ENCODE results near the gene AKAP7. TPM values are rescaled to one million over a fixed set of nuclear protein-coding genes. Genes with fewer than 3 reads are reported as not detected.
"Not testable (repeated sequence)": the region's sequence is repeated elsewhere in the genome, so short reads cannot be mapped to it uniquely, and the experiment has no call there.

AKAP7 gene
- total RNA-seq, 1 donor from 2014 or later: 4.1 TPM

DNA sequence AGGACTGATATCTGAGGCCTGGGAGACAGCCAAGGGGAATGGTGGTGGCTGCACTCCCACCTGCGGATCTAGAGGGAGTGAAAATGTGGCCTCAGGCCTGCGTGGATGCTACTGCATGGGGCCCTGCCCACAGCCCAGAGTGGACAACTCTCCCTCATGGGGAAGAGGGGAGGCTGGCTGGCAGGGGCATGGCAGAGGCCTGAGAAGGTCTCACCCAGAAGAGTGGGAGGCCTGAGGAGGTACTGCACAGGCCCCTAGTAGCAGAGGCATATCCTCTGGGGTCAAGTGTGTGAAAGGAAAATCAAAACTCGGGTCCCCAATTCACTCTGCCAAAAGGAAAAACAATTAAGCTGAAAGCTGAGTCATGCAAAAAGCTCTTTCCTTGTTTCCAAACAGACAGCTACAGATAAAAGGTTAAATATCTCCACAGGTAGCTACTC is 158.2 kb downstream of the AKAP7 start:
- H3K4me3 Mint-ChIP-seq: no peak overlapping the region
- no peaks in the 10 kb centered on the region for H3K9me3 Mint-ChIP-seq
- TF ChIP-seq, protein P1, sequence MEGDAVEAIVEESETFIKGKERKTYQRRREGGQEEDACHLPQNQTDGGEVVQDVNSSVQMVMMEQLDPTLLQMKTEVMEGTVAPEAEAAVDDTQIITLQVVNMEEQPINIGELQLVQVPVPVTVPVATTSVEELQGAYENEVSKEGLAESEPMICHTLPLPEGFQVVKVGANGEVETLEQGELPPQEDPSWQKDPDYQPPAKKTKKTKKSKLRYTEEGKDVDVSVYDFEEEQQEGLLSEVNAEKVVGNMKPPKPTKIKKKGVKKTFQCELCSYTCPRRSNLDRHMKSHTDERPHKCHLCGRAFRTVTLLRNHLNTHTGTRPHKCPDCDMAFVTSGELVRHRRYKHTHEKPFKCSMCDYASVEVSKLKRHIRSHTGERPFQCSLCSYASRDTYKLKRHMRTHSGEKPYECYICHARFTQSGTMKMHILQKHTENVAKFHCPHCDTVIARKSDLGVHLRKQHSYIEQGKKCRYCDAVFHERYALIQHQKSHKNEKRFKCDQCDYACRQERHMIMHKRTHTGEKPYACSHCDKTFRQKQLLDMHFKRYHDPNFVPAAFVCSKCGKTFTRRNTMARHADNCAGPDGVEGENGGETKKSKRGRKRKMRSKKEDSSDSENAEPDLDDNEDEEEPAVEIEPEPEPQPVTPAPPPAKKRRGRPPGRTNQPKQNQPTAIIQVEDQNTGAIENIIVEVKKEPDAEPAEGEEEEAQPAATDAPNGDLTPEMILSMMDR (IDR thresholded peaks at IDR 0.05): no peak
- intact Hi-C loops (cut with micrococcal nuclease): no loop called here
- ChIA-PET POLR2A (no interaction called here), CTCF (no interaction called here)
- no peaks in the 10 kb centered on the region for H3K36me3 Mint-ChIP-seq (ENCODE audit: low read depth)
- no peak overlapping the region for H3K27ac Mint-ChIP-seq
- H3K4me1 Mint-ChIP-seq: peaks cover 9% of the 10 kb centered on the region
- DNase-seq: no peak
- H3K27me3 Mint-ChIP-seq: no peaks in the 10 kb centered on the region
- ATAC-seq (ENCODE audit: low read depth): no peak

DNA sequence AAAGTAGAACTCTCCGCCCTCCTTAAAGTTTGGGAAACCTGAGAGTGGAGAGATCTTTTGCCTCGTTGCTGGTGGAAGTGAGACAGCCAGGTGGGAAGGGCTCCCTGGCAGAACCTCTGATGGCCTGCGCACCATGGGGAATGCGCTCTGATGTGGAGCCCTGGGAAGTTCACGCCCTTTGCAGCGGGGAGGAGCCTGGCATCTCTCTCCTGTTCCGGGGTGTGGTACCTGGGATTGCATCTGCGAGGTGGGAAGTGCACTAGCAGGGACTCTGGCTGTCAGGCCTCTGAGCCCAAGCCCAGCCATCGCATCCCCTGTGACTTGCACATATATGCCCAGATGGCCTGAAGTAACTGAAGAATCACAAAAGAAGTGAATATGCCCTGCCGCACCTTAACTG is 159.8 kb downstream of the AKAP7 start:
- Mint-ChIP-seq H3K27me3 (no peaks in the 10 kb centered on the region), H3K4me3 (no peak overlapping the region), H3K9me3 (no peaks in the 10 kb centered on the region), H3K36me3 (ENCODE audit: low read depth) (no peaks in the 10 kb centered on the region), H3K27ac (no peak overlapping the region), H3K4me1 (peaks cover 9% of the 10 kb centered on the region)
- TF ChIP-seq, protein P1 (IDR thresholded peaks at IDR 0.05): no peak
- intact Hi-C loops (cut with micrococcal nuclease): no loop called here
- DNase-seq (no peak), ATAC-seq (ENCODE audit: low read depth) (no peak)
- ChIA-PET CTCF (no interaction called here), POLR2A (no interaction called here)

DNA sequence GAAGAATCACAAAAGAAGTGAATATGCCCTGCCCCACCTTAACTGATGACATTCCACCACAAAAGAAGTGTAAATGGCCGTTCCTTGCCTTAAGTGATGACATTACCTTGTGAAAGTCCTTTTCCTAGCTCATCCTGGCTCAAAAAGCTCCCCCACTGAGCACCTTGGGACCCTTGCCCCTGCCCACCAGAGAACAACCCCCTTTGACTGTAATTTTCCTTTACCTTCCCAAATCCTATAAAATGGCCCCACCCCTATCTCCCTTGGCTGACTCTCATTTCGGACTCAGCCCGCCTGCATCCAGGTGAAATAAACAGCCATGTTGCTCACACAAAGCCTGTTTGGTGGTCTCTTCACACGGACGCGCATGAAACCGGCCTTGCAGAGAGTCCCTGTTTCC is 165.6 kb downstream of the AKAP7 start:
- H3K36me3 Mint-ChIP-seq (ENCODE audit: low read depth); ATAC-seq (ENCODE audit: low read depth); H3K27me3 Mint-ChIP-seq; H3K9me3 Mint-ChIP-seq; H3K4me1 Mint-ChIP-seq; H3K27ac Mint-ChIP-seq; H3K4me3 Mint-ChIP-seq; CTCF ChIA-PET; DNase-seq; POLR2A ChIA-PET; intact Hi-C loops (cut with micrococcal nuclease): not testable (repeated sequence)

DNA sequence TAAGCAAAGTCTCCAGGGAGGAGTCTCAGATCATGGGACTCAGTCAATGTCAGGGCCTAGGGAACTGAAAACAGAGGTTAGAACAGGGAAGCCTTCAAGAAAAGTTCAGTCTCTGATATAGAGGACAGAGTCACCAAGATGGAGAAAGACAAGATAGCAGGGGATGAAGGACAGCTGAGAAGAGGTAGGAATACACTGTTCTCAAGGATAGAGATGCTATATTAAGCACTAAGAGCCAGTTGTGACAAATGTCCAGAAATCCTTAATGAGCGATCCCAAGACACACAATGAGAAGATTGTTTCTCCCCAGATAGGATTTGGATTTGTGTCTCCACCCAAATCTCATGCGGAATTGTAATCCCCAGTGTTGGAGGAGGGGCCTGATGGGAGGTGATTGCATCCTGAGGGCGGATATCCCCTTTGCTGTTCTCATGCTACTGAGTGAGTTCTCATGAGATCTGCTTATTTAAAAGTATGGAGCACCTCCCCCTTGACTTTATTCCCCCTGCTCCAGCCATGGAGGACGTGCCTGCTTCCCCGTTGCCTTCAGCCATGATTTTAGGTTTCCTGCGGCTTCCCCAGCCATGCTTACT is 168.2 kb downstream of the AKAP7 start:
- no peaks in the 10 kb centered on the region for H3K36me3 Mint-ChIP-seq (ENCODE audit: low read depth)
- POLR2A ChIA-PET: no interaction called here
- no peaks in the 10 kb centered on the region for H3K9me3 Mint-ChIP-seq
- DNase-seq (no peak), ATAC-seq (ENCODE audit: low read depth) (no peak)
- TF ChIP-seq, protein P1 (IDR thresholded peaks at IDR 0.05): no peak
- H3K4me3 Mint-ChIP-seq: no peak overlapping the region
- intact Hi-C loops (cut with micrococcal nuclease): no loop called here
- H3K4me1 Mint-ChIP-seq: peaks cover 3% of the 10 kb centered on the region
- H3K27me3 Mint-ChIP-seq: no peaks in the 10 kb centered on the region
- CTCF ChIA-PET: no interaction called here
- no peak overlapping the region for H3K27ac Mint-ChIP-seq

DNA sequence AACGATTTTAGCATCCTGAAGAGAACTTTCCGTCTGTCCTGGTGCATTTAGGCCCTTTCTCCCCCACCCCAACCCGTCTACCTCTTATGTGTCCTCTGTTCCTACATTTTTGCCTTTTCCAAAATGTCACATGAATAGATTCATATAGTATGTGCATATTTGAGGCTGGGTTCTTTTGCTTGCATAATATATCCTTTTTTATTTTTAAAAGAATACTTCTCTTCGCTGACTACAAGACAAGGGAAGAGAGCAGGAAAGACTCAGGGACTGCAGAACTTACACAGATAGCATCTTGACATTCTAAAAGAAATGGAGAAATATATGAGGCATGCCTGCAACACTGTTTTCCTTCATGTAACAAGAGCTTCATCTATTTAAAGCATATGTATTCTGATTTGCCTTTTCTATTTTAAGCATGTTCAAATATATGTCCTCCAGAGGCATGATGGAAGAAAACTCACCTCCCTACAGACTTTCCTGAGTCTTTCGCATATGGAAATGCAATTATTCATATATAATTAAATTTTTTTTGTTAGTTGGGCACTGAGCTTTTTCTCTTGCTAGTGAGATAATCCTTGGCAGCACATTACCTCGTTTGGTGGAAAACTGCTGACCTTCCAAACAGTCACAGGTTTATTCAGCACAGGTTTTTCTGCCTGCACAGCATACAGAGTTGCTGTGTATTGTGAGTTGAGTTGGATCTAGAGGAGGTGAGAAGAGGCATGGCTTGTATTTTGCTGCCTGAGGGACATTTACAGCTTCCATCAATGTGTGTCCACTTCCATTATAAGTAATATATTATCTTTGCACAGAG is 170.0 kb downstream of the AKAP7 start:
- H3K4me1 Mint-ChIP-seq: peaks cover 3% of the 10 kb centered on the region
- intact Hi-C loops (cut with micrococcal nuclease): no loop called here
- ChIA-PET POLR2A (no interaction called here), CTCF (no interaction called here)
- TF ChIP-seq, protein P1 (IDR thresholded peaks at IDR 0.05): no peak
- no peak overlapping the region for H3K4me3 Mint-ChIP-seq
- peaks cover 11% of the 10 kb centered on the region for H3K9me3 Mint-ChIP-seq
- no peak overlapping the region for H3K27ac Mint-ChIP-seq
- no peaks in the 10 kb centered on the region for H3K27me3 Mint-ChIP-seq
- no peak for ATAC-seq (ENCODE audit: low read depth)
- H3K36me3 Mint-ChIP-seq (ENCODE audit: low read depth): no peaks in the 10 kb centered on the region
- DNase-seq: no peak

Data from activated B cell treated with CpG ODN at 0.5 μM for 24 hours (primary cell).